Activated CD4-positive, CD25-positive, alpha-beta regulatory T cell treated with anti-CD3 and anti-CD28 coated beads, Interleukin-2, amount 50 U/mL, for 72 hours (primary cell): ENCODE results near the gene TSNAX.
"Not testable (repeated sequence)": the region's sequence is repeated elsewhere in the genome, so short reads cannot be mapped to it uniquely, and the experiment has no call there.

Source experiments
- DNase-seq: peaks from one replicate; pipeline ENCODE4 v3.0.0; 2021

The TSNAX gene

GRCh38 chr1:231564373-231564772 is 35.9 kb downstream of the TSNAX start:
- no peak for DNase-seq

- no peak for DNase-seq
Measured at GRCh38 chr1:231566496-231566895, 38.0 kb downstream of the TSNAX start.

GRCh38 chr1:231570262-231570661 is 41.8 kb downstream of the TSNAX start:
- DNase-seq: not testable (repeated sequence)

GRCh38 chr1:231571904-231572303 is 43.4 kb downstream of the TSNAX start:
- no peak for DNase-seq

- DNase-seq: no peak
Measured at GRCh38 chr1:231575472-231575871, 47.0 kb downstream of the TSNAX start.

GRCh38 chr1:231576804-231577718 is 48.6 kb downstream of the TSNAX start:
- DNase-seq: no peak

GRCh38 chr1:231580874-231581273 is 52.4 kb downstream of the TSNAX start:
- DNase-seq: no peak

- no peak for DNase-seq
Measured at GRCh38 chr1:231581859-231582258, 53.4 kb downstream of the TSNAX start.

- DNase-seq: no peak
Measured at GRCh38 chr1:231583376-231583775, 54.9 kb downstream of the TSNAX start.

- no peak for DNase-seq
Measured at GRCh38 chr1:231584117-231584516, 55.6 kb downstream of the TSNAX start.

- DNase-seq: no peak
Measured at GRCh38 chr1:231584921-231585320, 56.5 kb downstream of the TSNAX start.

GRCh38 chr1:231590453-231591198 is 62.2 kb downstream of the TSNAX start:
- peak; percentile 33 for DNase-seq

- no peak for DNase-seq
Measured at GRCh38 chr1:231591466-231591865, 63.0 kb downstream of the TSNAX start.

- no peak for DNase-seq
Measured at GRCh38 chr1:231592809-231593208, 64.3 kb downstream of the TSNAX start.

- DNase-seq: not testable (repeated sequence)
Measured at GRCh38 chr1:231593264-231593663, 64.8 kb downstream of the TSNAX start.

GRCh38 chr1:231594123-231594522 is 65.7 kb downstream of the TSNAX start:
- no peak for DNase-seq

- no peak for DNase-seq
Measured at GRCh38 chr1:231594749-231595148, 66.3 kb downstream of the TSNAX start.

GRCh38 chr1:231596337-231596791 is 67.9 kb downstream of the TSNAX start:
- DNase-seq: no peak

- DNase-seq: no peak
Measured at GRCh38 chr1:231597971-231598370, 69.5 kb downstream of the TSNAX start.

- no peak for DNase-seq
Measured at GRCh38 chr1:231600458-231600976, 72.0 kb downstream of the TSNAX start.

- no peak for DNase-seq
Measured at GRCh38 chr1:231601824-231602672, 73.6 kb downstream of the TSNAX start.

GRCh38 chr1:231602673-231602984 is 74.2 kb downstream of the TSNAX start:
- no peak for DNase-seq
